Fibroblast of lung (primary cell): Measurements from ENCODE around the gene CLEC4G.

Source experiments
- CTCF ChIP-seq, 2 donors: IDR thresholded peaks in 1 of 2; conservative IDR thresholded peaks in 1 of 2; 1 replicate in 1 of 2; 2 replicates in 1 of 2; pipeline ENCODE4 v1.5.1; 2011 to 2012; ENCODE audit warnings: low read length in 2 of 2, control low read depth in 1 of 2, inconsistent platforms in 1 of 2, low read depth in 1 of 2, mild to moderate bottlenecking in 1 of 2
- EZH2 ChIP-seq: IDR thresholded peaks from 2 replicates; pipeline ENCODE4 v1.5.1; 2012; ENCODE audit warnings: low read length, control low read depth, mild to moderate bottlenecking; ENCODE audit errors: missing control alignments

GRCh38 chr19:7705387-7706187 is 26.3 kb downstream of the CLEC4G start:
- TF ChIP-seq CTCF (conservative IDR thresholded peaks at IDR 0.05 in 1 of 2, IDR thresholded peaks at IDR 0.05 in 1 of 2; ENCODE audit: low read depth in 1 of 2, low read length in 2 of 2) (no peak), EZH2 (no peak)
